ENCODE data around the gene NDUFV1.

GRCh38 chr11:67646535-67647336 is 40.0 kb downstream of the NDUFV1 start:
- TF ChIP-seq EZH2 (IDR thresholded peaks at IDR 0.05; ENCODE audit: insufficient read depth, poor library complexity, severe bottlenecking), result no peak
- TF ChIP-seq EZH2phosphoT487 (IDR thresholded peaks at IDR 0.05; ENCODE audit: insufficient read depth, low read depth), result no peak

Data from GM23248 (cell line).